ENCODE data around the gene NFYB. TPM values are rescaled to one million over a fixed set of nuclear protein-coding genes. Genes with fewer than 3 reads are reported as not detected.

Gene NFYB
- total RNA-seq, 1 experiment from 2014 or later = 22.4 TPM

GRCh38 chr12:104171785-104172569 is 34.0 kb upstream of the NFYB start:
- Histone ChIP-seq H3K36me3 (ENCODE audit: control insufficient read depth in 1 of 2, insufficient read depth in 2 of 2, low read length in 2 of 2) (no peaks in the 10 kb centered on the region), H3K9me2 (ENCODE audit: insufficient read depth) (no peaks in the 10 kb centered on the region), H3K27ac (ENCODE audit: low read depth, low read length) (no peak overlapping the region), H3K9ac (ENCODE audit: low read length) (no peak overlapping the region), H3K79me2 (ENCODE audit: insufficient read depth, low read length) (no peaks in the 10 kb centered on the region), H2AFZ (ENCODE audit: low read depth, low read length, poor library complexity, severe bottlenecking) (no peak overlapping the region), H3K27me3 (ENCODE audit: insufficient read depth, low read length) (no peaks in the 10 kb centered on the region), H3K4me2 (ENCODE audit: low read length) (no peak overlapping the region), H4K20me1 (ENCODE audit: insufficient read depth) (no peaks in the 10 kb centered on the region), H3K9me3 (ENCODE audit: control insufficient read depth in 1 of 2, insufficient read depth in 1 of 2, low read depth in 1 of 2, low read length in 2 of 2) (no peaks in the 10 kb centered on the region), H3K4me3 (replicated peaks in 1 of 2; ENCODE audit: low read depth in 1 of 2, low read length in 2 of 2) (no peak overlapping the region), H3K4me1 (ENCODE audit: control insufficient read depth in 1 of 2, insufficient read depth in 2 of 2, low read length in 2 of 2) (peaks cover 3 to 6% of the 10 kb centered on the region in 2 experiments; a peak in 3 of 4 replicates)
- no TSS peak for BruUV-seq (replicated peaks)
- POLR2A ChIA-PET = no interaction called here
- RAD21 ChIA-PET (ENCODE audit: low non-redundant PET in 1 of 2, low total read pairs in 2 of 2, uncharacterized antibody in 2 of 2, unreplicated experiment in 2 of 2) = no interaction called here
- ATAC-seq (peak; percentile 83), DNase-seq (ENCODE audit: low read depth, low spot score) (no peak)
- CTCF ChIA-PET = no interaction called here
- intact Hi-C loops (cut with micrococcal nuclease) = no loop called here
- TF ChIP-seq ZFX (IDR thresholded peaks at IDR 0.05) (no peak), TCF7L2 (IDR thresholded peaks at IDR 0.05; ENCODE audit: borderline replicate concordance, extremely low read depth, insufficient read depth, insufficient read length) (no peak)

GRCh38 chr12:104168596-104168995 is 30.6 kb upstream of the NFYB start:
- Histone ChIP-seq H3K4me3 (replicated peaks in 1 of 2; ENCODE audit: low read depth in 1 of 2, low read length in 2 of 2) (no peak overlapping the region), H3K4me1 (ENCODE audit: control insufficient read depth in 1 of 2, insufficient read depth in 2 of 2, low read length in 2 of 2) (no peaks in the 10 kb centered on the region), H3K9ac (ENCODE audit: low read length) (no peak overlapping the region), H3K9me2 (ENCODE audit: insufficient read depth) (no peaks in the 10 kb centered on the region), H3K27ac (ENCODE audit: low read depth, low read length) (no peak overlapping the region), H3K36me3 (ENCODE audit: control insufficient read depth in 1 of 2, insufficient read depth in 2 of 2, low read length in 2 of 2) (no peaks in the 10 kb centered on the region), H4K20me1 (ENCODE audit: insufficient read depth) (no peaks in the 10 kb centered on the region), H3K79me2 (ENCODE audit: insufficient read depth, low read length) (no peaks in the 10 kb centered on the region), H3K27me3 (ENCODE audit: insufficient read depth, low read length) (no peaks in the 10 kb centered on the region), H3K9me3 (ENCODE audit: control insufficient read depth in 1 of 2, insufficient read depth in 1 of 2, low read depth in 1 of 2, low read length in 2 of 2) (no peaks in the 10 kb centered on the region), H2AFZ (ENCODE audit: low read depth, low read length, poor library complexity, severe bottlenecking) (no peak overlapping the region), H3K4me2 (ENCODE audit: low read length) (no peak overlapping the region)
- ChIA-PET RAD21 (ENCODE audit: low non-redundant PET in 1 of 2, low total read pairs in 2 of 2, uncharacterized antibody in 2 of 2, unreplicated experiment in 2 of 2) (no interaction called here), POLR2A (no interaction called here), CTCF (no interaction called here)
- intact Hi-C loops (cut with micrococcal nuclease) = no loop called here
- no TSS peak for BruUV-seq (replicated peaks)
- DNase-seq (ENCODE audit: low read depth, low spot score) = no peak
- no peak for ATAC-seq
- TF ChIP-seq RAD21 (IDR thresholded peaks at IDR 0.05; ENCODE audit: low read depth) = no peak
- no peak for TF ChIP-seq CBX3 (IDR thresholded peaks at IDR 0.05; ENCODE audit: low read depth)
- TF ChIP-seq ATF3 (IDR thresholded peaks at IDR 0.05) = no peak
- no peak for TF ChIP-seq SRF (IDR thresholded peaks at IDR 0.05; ENCODE audit: low read depth)
- TF ChIP-seq SIN3A (IDR thresholded peaks at IDR 0.05; ENCODE audit: low read depth) = no peak
- TF ChIP-seq REST (IDR thresholded peaks at IDR 0.05; ENCODE audit: low read depth) = no peak
- TF ChIP-seq ELF1 (IDR thresholded peaks at IDR 0.05; ENCODE audit: borderline replicate concordance, low read depth) = no peak
- no peak for TF ChIP-seq POLR2A (IDR thresholded peaks at IDR 0.05; ENCODE audit: borderline replicate concordance, extremely low read depth, insufficient read depth, insufficient read length)
- TF ChIP-seq JUND (IDR thresholded peaks at IDR 0.05) = no peak
- TF ChIP-seq FOSL1 (IDR thresholded peaks at IDR 0.05; ENCODE audit: low read depth) = no peak
- no peak for TF ChIP-seq TCF7L2 (IDR thresholded peaks at IDR 0.05; ENCODE audit: borderline replicate concordance, extremely low read depth, insufficient read depth, insufficient read length)
- no peak for TF ChIP-seq CEBPB (IDR thresholded peaks at IDR 0.05; ENCODE audit: low read depth)
- TF ChIP-seq YY1 (IDR thresholded peaks at IDR 0.05; ENCODE audit: extremely low read depth, insufficient replicate concordance, low read depth, low read length) = no peak
- TF ChIP-seq POLR2AphosphoS5 (IDR thresholded peaks at IDR 0.05; ENCODE audit: low read depth, low read length) = no peak
- TF ChIP-seq ZFX (IDR thresholded peaks at IDR 0.05) = no peak
- TF ChIP-seq EZH2 (IDR thresholded peaks at IDR 0.05) = no peak
- TF ChIP-seq EGR1 (IDR thresholded peaks at IDR 0.05; ENCODE audit: low read depth) = no peak
- no peak for TF ChIP-seq MAX (IDR thresholded peaks at IDR 0.05)
- no peak for TF ChIP-seq ZNF274 (IDR thresholded peaks at IDR 0.05; ENCODE audit: low read depth, low read length)
